HG03460 (cell line): ENCODE measurements around the gene SLC34A2.
"Not testable (repeated sequence)": the region's sequence is repeated elsewhere in the genome, so short reads cannot be mapped to it uniquely, and the experiment has no call there.

Experiments
- ATAC-seq: cut with Tn5 transposase; IDR thresholded peaks from one replicate; pipeline ENCODE4 v1.9.1; 2021; ENCODE audit not compliant: unreplicated experiment

Gene SLC34A2

GRCh38 chr4:25654971-25655963, at the start of gene SLC34A2:
Gene SLC34A2 (plus strand): TSS chr4:25655851. CDS start chr4:25662501, 6,650 bp downstream.
- ATAC-seq: no peak

DNA sequence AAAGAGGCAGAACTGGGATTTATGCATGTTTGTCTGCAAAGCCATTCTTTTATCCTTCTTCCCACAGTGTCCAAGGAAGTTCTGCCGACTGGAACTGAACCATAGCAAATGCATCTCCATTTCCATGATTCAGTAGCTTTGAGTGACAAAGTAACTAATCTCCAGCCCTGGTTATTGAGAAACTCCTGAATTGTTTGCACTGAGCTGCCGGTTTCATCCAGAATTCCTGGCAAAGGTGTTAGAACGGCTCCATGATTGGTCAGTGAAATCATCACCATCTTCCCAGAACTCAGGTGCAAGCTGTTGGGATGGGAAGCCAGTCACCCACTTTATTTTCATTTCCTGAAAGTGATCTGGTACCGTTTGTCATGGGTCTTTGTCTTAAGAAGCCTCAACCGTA, 47.0 kb upstream of the SLC34A2 start:
- no peak for ATAC-seq

GRCh38 chr4:25609976-25610375, 45.7 kb upstream of the SLC34A2 start:
- ATAC-seq: no peak

GRCh38 chr4:25613613-25614012, 42.0 kb upstream of the SLC34A2 start:
- not testable (repeated sequence) for ATAC-seq

GRCh38 chr4:25614807-25615206, 40.8 kb upstream of the SLC34A2 start:
- no peak for ATAC-seq

DNA sequence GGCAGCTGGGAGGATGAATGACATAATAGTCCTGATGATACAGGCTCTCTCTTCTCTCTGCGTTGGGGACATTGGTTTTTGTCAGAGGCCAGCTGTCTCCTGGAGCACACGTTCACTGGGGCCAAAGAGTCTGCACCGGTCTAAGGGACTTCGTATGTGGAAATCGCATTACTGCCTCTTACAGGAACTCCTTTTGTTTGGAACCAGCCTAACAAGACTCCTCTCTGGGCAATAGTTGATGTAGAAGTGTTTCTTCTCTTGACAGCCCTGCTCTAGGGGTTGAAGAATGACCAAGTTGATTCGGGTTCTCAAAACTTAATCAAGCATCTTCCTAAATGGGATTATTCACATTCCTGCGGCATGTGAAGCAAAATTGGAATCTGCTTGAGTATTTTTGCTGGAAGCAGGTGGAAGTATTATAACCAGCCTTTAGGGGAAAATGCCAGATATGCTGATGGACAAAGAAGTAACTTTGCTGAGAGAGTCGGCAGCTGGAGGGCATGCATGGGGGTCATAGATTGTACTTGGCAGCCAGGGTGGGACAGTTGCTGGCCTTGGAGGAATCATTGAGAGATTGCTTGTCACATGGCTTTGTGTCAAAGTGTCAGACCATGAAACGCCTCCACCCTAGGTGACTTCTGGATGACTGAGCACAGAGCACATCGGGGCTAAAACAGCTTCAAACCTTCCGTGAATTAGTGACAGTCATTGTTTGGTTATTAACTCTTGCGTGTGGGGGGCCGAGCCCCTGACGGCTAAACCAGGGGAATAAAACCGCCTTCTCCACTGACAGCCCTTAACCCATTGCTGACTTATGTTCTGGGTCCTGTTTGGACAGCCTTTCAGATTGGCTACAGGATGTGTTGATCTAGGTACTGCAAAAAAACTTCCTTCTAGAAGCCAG, 34.4 kb upstream of the SLC34A2 start:
- ATAC-seq: no peak

DNA sequence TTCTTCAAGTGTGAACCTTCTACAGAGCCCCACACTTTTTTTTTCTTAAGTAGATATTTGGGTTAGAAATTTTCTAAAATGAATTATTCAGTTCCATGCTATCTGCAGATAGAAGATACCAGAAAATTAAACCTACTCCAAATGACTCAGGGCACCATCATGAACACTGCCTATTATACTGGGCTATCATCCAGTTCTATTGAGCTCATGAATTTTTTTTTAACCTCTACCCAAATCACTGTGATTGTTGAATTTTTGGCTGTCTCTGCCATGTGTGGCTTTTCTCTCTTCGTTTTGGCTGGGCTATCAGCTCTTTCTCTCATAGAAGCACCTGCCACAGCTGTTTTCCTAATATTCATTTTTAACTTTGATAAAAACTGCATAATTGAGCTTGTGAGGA, 31.0 kb upstream of the SLC34A2 start:
- no peak for ATAC-seq

GRCh38 chr4:25628451-25628850, 27.2 kb upstream of the SLC34A2 start:
- no peak for ATAC-seq

GRCh38 chr4:25632135-25632534, 23.5 kb upstream of the SLC34A2 start:
- ATAC-seq: no peak

- ATAC-seq: no peak
Measured at GRCh38 chr4:25633541-25633940, 22.1 kb upstream of the SLC34A2 start.

DNA sequence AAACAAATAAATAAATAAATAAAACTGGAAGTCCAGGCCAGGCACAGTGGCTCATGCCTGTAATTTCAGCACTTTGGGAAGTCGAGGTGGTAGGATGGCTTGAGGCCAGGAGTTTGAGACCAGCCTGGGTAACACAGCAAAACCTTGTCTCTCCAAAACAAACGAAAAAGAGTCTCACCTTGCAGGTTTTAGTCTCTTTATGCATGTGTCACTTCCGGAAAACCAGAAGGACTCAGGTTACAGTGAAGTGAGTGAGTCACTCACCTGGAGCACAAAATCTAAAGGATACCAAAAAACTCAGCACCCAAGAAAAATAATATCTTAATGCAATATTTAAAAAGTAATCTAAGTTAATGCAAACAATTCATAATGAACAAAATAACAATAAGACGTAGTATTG, 20.1 kb upstream of the SLC34A2 start:
- no peak for ATAC-seq

DNA sequence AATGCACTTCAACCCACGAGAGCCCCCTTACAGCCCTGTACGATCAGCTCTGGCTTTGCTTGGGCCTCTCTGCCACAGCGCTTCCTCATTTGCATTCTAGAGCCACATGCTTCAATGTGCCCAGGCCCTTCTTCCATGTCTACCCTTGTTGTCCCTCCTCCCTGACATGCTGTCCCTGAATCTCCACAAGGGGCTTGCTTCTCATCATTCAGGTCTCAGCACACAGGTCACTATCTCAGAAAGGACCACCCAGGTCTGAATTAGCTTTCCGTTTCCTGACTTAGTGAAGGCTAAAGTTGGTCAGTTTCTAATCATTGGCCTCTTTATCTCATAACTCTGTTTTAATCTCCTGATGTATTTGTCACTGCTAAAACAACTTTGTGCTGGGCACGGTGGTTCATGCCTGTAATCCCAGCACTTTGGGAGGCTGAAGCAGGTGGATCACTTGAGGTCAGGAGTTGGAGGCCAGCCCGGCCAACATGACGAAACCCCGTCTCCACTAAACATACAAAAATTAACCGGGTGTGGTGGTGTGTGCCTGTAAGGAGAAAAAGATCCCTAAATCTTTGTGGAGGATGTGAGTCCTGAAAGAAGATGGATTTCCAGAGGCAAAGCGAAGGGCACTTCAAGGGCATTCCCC, 17.9 kb upstream of the SLC34A2 start:
- no peak for ATAC-seq

DNA sequence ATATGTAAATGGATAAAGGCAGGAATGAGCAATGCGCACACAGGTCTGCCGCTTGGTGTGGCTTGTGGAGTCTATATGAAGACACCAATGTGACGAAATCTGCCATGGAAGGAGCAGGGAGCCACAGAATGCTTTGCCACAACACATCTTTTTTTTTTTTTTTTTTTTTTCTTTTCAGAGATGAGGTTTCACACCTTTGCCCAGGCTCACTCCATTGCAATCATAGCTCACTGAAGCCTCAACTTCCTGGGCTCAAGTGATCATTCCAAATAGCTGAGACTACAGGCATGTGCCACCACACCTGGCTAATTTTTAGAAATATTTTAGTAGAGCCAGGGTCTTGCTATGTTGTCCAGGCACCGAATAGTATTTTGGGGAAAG, 17.4 kb upstream of the SLC34A2 start:
- ATAC-seq: no peak

- ATAC-seq: no peak
Measured at GRCh38 chr4:25638806-25639205, 16.8 kb upstream of the SLC34A2 start.

DNA sequence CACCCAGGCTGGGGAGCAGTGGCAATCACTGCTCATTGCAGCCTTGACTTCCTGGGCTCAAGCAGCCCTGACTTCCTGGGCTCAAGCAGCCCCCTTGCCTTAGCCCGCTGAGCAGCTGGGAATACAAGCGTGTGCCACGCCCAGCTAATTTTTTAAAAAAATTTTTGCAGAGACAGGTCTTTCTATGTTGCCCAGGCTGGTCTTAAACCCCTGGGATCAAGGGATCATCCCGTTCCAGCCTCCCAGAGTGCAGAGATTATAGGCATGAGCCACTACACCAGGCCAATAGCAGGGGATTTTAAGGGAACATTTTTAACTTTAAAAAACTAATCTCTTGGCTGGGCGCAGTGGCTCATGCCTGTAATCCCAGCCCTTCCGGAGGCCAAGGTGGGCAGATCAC, 5.3 kb upstream of the SLC34A2 start:
- ATAC-seq: no peak

GRCh38 chr4:25651682-25652081, 4.0 kb upstream of the SLC34A2 start:
- ATAC-seq: no peak

DNA sequence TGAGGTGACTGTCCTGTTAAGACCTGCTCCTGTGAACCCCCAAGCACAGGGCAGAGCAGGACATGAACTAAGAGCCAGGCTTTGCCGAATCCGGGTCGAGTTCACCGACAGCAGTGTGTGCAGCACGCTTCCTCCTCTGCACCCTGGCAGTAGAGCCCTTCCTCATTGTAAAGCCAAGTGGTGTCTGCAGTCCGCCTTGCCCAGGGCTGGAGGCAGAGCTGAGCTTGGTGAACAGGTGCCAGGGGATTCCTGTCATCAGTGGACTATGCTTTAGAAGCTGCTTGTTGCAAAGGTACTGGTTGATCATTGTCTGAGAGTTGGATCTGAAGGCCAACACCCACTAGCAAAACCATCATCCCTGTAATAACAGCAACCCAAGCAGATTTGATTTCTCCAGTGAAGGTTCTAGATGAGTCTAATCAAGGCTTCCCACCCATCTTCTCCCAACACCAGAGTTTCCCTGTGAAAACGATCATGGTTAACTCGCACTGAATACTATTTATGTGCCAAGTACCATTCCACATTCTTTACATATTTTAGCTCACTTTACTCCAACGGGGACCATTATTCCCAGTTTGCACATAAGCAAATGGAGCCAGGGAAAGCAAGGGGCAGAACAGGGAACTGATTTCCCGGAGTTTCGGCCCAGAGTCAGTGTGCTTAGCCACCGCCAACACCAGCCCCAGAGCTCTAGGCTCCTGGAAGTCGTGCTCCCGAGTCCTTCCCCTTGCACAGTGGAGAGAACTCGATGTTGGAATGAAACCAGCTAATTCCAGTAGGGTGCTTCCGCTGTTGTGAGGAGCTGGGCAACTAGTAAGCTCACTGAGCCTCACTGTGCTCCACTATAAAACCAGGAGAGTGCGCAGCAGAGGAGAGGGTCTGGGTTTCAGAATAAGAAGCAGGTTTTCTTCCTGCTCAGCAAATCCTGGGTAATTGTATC, 1.4 kb upstream of the SLC34A2 start:
- ATAC-seq: no peak

- ATAC-seq: no peak
Measured at GRCh38 chr4:25656031-25656430, 380 bp downstream of the SLC34A2 start.

- ATAC-seq: no peak
Measured at GRCh38 chr4:25658357-25658771, 2.7 kb downstream of the SLC34A2 start.

DNA sequence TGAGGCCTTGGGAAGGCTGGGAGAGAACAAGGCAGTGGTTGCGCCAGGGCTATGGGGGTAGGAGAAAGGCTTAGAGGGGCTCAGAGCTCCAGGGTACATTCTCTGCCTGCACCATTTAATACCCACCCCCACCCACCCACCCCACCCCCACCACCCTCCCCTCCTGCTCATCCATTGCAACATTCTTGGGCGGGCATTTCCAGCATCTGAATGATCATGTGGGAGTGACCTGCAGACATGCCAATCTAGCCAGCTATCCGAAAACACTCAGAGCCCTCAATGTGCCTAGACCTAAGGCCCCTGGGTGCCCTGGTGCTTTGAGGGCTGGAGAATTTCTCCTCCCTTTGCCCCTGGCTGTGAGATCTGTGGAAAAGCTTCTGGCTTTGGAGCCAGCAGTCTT, 3.1 kb downstream of the SLC34A2 start:
- ATAC-seq: no peak
